Measurements from ENCODE around the gene C2CD4A.

The C2CD4A gene

GRCh38 chr15:62068071-62068809, 1.5 kb downstream of the C2CD4A start:
- H2AFZ ChIP-seq = peak overlapping the region; percentile 82

DNA sequence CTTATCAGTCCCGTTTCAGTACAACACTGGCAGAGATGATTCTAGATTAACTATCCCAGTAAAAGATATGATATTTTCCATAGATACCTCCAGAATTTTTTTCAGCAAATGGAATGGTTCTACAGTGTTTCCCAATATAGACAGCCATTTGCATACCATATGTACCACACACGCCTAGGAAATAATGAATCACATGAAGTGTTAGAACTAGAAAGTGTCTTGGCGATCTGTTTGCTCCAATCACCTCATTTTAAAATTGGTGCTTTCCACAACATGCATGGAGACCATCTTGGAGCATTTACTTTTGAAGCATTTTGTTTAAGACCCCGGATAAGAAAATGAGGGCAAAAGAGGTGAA, 2.0 kb downstream of the C2CD4A start:
- Histone ChIP-seq H2AFZ (peak overlapping the region; percentile 82), H3K4me1 (no peaks in the 10 kb centered on the region), H3K9me3 (ENCODE audit: control insufficient read depth, low read length) (no peaks in the 10 kb centered on the region), H3K36me3 (ENCODE audit: control insufficient read depth, insufficient read depth, low read length) (no peaks in the 10 kb centered on the region), H3K4me2 (ENCODE audit: low read length) (peak overlapping the region; percentile 42), H3K4me3 (ENCODE audit: low read depth, low read length) (peak overlapping the region; percentile 11), H3K9ac (no peak overlapping the region), H3K79me2 (no peaks in the 10 kb centered on the region), H3K27me3 (ENCODE audit: control insufficient read depth, insufficient read depth, low read length) (no peaks in the 10 kb centered on the region), H3K27ac (no peak overlapping the region)
- TF ChIP-seq, protein P1, sequence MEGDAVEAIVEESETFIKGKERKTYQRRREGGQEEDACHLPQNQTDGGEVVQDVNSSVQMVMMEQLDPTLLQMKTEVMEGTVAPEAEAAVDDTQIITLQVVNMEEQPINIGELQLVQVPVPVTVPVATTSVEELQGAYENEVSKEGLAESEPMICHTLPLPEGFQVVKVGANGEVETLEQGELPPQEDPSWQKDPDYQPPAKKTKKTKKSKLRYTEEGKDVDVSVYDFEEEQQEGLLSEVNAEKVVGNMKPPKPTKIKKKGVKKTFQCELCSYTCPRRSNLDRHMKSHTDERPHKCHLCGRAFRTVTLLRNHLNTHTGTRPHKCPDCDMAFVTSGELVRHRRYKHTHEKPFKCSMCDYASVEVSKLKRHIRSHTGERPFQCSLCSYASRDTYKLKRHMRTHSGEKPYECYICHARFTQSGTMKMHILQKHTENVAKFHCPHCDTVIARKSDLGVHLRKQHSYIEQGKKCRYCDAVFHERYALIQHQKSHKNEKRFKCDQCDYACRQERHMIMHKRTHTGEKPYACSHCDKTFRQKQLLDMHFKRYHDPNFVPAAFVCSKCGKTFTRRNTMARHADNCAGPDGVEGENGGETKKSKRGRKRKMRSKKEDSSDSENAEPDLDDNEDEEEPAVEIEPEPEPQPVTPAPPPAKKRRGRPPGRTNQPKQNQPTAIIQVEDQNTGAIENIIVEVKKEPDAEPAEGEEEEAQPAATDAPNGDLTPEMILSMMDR (IDR thresholded peaks at IDR 0.05) = no peak

More at GRCh38 chr15:62068071-62068809, 1.5 kb downstream of the C2CD4A start:
- peak overlapping the region; percentile 42 for H3K4me2 ChIP-seq (ENCODE audit: low read length)
- H3K36me3 ChIP-seq (ENCODE audit: control insufficient read depth, insufficient read depth, low read length) = no peaks in the 10 kb centered on the region
- H3K9me3 ChIP-seq (ENCODE audit: control insufficient read depth, low read length) = no peaks in the 10 kb centered on the region
- TF ChIP-seq, protein P1 (IDR thresholded peaks at IDR 0.05) = no peak
- H3K9ac ChIP-seq = no peak overlapping the region
- H3K79me2 ChIP-seq = no peaks in the 10 kb centered on the region
- H3K27me3 ChIP-seq (ENCODE audit: control insufficient read depth, insufficient read depth, low read length) = no peaks in the 10 kb centered on the region
- no peaks in the 10 kb centered on the region for H3K4me1 ChIP-seq
- H3K27ac ChIP-seq = no peak overlapping the region
- H3K4me3 ChIP-seq (ENCODE audit: low read depth, low read length) = peak overlapping the region; percentile 11

GRCh38 chr15:62069551-62069950, 2.8 kb downstream of the C2CD4A start:
- no peak overlapping the region for H2AFZ ChIP-seq
- H3K27ac ChIP-seq = no peak overlapping the region
- no peak overlapping the region for H3K4me3 ChIP-seq (ENCODE audit: low read depth, low read length)
- no peak overlapping the region for H3K9ac ChIP-seq
- TF ChIP-seq, protein P1 (IDR thresholded peaks at IDR 0.05) = no peak
- no peaks in the 10 kb centered on the region for H3K4me1 ChIP-seq
- no peak overlapping the region for H3K4me2 ChIP-seq (ENCODE audit: low read length)
- no peaks in the 10 kb centered on the region for H3K9me3 ChIP-seq (ENCODE audit: control insufficient read depth, low read length)
- H3K27me3 ChIP-seq (ENCODE audit: control insufficient read depth, insufficient read depth, low read length) = no peaks in the 10 kb centered on the region
- H3K79me2 ChIP-seq = no peaks in the 10 kb centered on the region
- H3K36me3 ChIP-seq (ENCODE audit: control insufficient read depth, insufficient read depth, low read length) = no peaks in the 10 kb centered on the region

DNA sequence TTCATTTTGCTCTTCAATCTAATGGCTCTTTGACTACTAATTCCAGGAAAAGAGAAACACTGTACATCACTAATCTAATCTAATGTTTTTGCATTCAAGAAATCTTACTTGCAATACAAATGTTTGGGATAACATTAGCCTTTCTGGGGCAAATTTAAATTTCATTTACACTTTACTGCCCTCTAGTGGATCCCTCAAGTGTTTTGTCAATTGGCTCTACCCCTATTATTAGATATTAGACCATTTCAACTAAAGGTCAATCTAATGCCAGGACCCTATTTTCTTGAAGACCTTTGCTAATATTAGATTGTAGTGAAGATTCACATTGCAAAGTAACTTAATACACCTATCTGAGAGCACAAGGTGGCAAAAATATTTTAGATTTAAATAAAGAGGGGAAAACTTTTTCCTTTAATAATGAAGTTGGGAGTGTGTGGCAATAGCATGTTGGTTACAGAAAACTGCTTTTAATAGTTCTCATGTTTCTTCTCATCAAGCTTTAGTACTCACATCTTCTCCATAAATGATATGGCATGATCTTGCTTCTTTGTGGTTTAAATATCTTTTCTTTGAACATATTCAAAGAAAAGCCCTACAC, 5.0 kb downstream of the C2CD4A start:
- H2AFZ ChIP-seq = no peak overlapping the region

More for the DNA sequence above, 5.0 kb downstream of the C2CD4A start:
- no peaks in the 10 kb centered on the region for H3K36me3 ChIP-seq (ENCODE audit: control insufficient read depth, insufficient read depth, low read length)
- H3K9ac ChIP-seq = no peak overlapping the region
- H3K4me2 ChIP-seq (ENCODE audit: low read length) = no peak overlapping the region
- H3K4me1 ChIP-seq = no peaks in the 10 kb centered on the region
- no peaks in the 10 kb centered on the region for H3K27me3 ChIP-seq (ENCODE audit: control insufficient read depth, insufficient read depth, low read length)
- H3K4me3 ChIP-seq (ENCODE audit: low read depth, low read length) = no peak overlapping the region
- H3K27ac ChIP-seq = no peak overlapping the region
- H3K9me3 ChIP-seq (ENCODE audit: control insufficient read depth, low read length) = no peaks in the 10 kb centered on the region
- TF ChIP-seq, protein P1 (IDR thresholded peaks at IDR 0.05) = peak; percentile 59
- H3K79me2 ChIP-seq = no peaks in the 10 kb centered on the region

Measured in parathyroid adenoma (tissue), 2 donors.